ENCODE data around the gene MT1H. TPM values are rescaled to one million over a fixed set of nuclear protein-coding genes. Genes with fewer than 3 reads are reported as not detected.
A peak's percentile ranks its signal among the peaks of the same experiment; 100 is the strongest.

MT1H gene
- total and polyA plus RNA-seq, 2 of the 13 experiments (the other 11 are each of a cell fraction or from before 2014, with no cell fraction given): 0.60 TPM; not detected in 1

GRCh38 chr16:56625140-56625942 lies 44.3 kb upstream of the MT1H start, which contains the start of gene MT1E (continued):
- TF ChIP-seq, protein P1, sequence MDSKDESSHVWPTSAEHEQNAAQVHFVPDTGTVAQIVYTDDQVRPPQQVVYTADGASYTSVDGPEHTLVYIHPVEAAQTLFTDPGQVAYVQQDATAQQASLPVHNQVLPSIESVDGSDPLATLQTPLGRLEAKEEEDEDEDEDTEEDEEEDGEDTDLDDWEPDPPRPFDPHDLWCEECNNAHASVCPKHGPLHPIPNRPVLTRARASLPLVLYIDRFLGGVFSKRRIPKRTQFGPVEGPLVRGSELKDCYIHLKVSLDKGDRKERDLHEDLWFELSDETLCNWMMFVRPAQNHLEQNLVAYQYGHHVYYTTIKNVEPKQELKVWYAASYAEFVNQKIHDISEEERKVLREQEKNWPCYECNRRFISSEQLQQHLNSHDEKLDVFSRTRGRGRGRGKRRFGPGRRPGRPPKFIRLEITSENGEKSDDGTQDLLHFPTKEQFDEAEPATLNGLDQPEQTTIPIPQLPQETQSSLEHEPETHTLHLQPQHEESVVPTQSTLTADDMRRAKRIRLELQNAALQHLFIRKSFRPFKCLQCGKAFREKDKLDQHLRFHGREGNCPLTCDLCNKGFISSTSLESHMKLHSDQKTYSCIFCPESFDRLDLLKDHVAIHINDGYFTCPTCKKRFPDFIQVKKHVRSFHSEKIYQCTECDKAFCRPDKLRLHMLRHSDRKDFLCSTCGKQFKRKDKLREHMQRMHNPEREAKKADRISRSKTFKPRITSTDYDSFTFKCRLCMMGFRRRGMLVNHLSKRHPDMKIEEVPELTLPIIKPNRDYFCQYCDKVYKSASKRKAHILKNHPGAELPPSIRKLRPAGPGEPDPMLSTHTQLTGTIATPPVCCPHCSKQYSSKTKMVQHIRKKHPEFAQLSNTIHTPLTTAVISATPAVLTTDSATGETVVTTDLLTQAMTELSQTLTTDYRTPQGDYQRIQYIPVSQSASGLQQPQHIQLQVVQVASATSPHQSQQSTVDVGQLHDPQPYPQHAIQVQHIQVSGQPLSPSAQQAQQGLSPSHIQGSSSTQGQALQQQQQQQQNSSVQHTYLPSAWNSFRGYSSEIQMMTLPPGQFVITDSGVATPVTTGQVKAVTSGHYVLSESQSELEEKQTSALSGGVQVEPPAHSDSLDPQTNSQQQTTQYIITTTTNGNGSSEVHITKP (CRISPR knock-in tag; IDR thresholded peaks at IDR 0.05; ENCODE audit: low read depth): no peak
- TF ChIP-seq ZNF776 (CRISPR knock-in tag; IDR thresholded peaks at IDR 0.05) (peak; percentile 71; the same call in 1 of the 2 replicates), FOSL2 (CRISPR knock-in tag; IDR thresholded peaks at IDR 0.05) (no peak), NAIF1 (CRISPR knock-in tag; IDR thresholded peaks at IDR 0.05; ENCODE audit: borderline replicate concordance) (peak; percentile 72), TOPORS (CRISPR knock-in tag; IDR thresholded peaks at IDR 0.05) (peak; percentile 74; the same call in 1 of the 2 replicates), E2F1 (CRISPR knock-in tag; IDR thresholded peaks at IDR 0.05) (no peak), ZNF746 (CRISPR knock-in tag; IDR thresholded peaks at IDR 0.05) (0 out of 2 replicates have a peak, but pooled peaks have one; percentile 29), SP5 (CRISPR knock-in tag; IDR thresholded peaks at IDR 0.05; ENCODE audit: borderline replicate concordance, low read depth) (no peak), MAFG (CRISPR knock-in tag; IDR thresholded peaks at IDR 0.05) (no peak), ZBTB8A (CRISPR knock-in tag; IDR thresholded peaks at IDR 0.05; ENCODE audit: borderline replicate concordance, low read depth) (no peak), ELF4 (CRISPR knock-in tag; IDR thresholded peaks at IDR 0.05; ENCODE audit: borderline replicate concordance) (no peak), MEIS2 (CRISPR knock-in tag; IDR thresholded peaks at IDR 0.05) (no peak), ZNF768 (CRISPR knock-in tag; IDR thresholded peaks at IDR 0.05) (peak; percentile 92), RBFOX2 (IDR thresholded peaks at IDR 0.05; ENCODE audit: low read depth, low read length) (peak; percentile 91), POLR2AphosphoS2 (IDR thresholded peaks at IDR 0.05; ENCODE audit: low read depth, low read length) (no peak), ZFP36 (IDR thresholded peaks at IDR 0.05; ENCODE audit: borderline replicate concordance, low read depth, low read length, partially characterized antibody) (no peak), HNRNPK (IDR thresholded peaks at IDR 0.05; ENCODE audit: low read depth, low read length, poor library complexity, severe bottlenecking) (no peak), ATF7-NPFF (CRISPR knock-in tag; IDR thresholded peaks at IDR 0.05; ENCODE audit: low read depth) (peak; percentile 69; the same call in 1 of the 2 replicates), ZNF121 (CRISPR knock-in tag; IDR thresholded peaks at IDR 0.05) (no peak), ZNF616 (CRISPR knock-in tag; IDR thresholded peaks at IDR 0.05; ENCODE audit: low read depth) (no peak), TP53 (CRISPR knock-in tag; conservative IDR thresholded peaks at IDR 0.05) (no peak)
- TF ChIP-seq, protein P2, sequence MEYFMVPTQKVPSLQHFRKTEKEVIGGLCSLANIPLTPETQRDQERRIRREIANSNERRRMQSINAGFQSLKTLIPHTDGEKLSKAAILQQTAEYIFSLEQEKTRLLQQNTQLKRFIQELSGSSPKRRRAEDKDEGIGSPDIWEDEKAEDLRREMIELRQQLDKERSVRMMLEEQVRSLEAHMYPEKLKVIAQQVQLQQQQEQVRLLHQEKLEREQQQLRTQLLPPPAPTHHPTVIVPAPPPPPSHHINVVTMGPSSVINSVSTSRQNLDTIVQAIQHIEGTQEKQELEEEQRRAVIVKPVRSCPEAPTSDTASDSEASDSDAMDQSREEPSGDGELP (IDR thresholded peaks at IDR 0.05; ENCODE audit: borderline replicate concordance, low read depth): no peak

Data from HepG2 (cell line).